Thyroid gland (tissue), 4 donors: ENCODE results near the gene CHL1.

Experiments used
- CTCF ChIP-seq, 6 experiments: fragments of 200-600 bp in 3 of 6; fragments of 450-650 bp in 3 of 6; sonication (generic) in 3 of 6; IDR thresholded peaks; one replicate each; pipeline ENCODE4 v1.5.1; 2016 to 2019; ENCODE audit warnings: antibody characterized with exemption in 6 of 6, mild to moderate bottlenecking in 2 of 6, inconsistent platforms in 1 of 6, moderate library complexity in 1 of 6
- POLR2A ChIP-seq, 2 donors: fragments of 450-650 bp; IDR thresholded peaks; one replicate each; pipeline ENCODE4 v1.6.1; 2017; ENCODE audit warnings: antibody characterized with exemption in 2 of 2, mild to moderate bottlenecking in 2 of 2, moderate library complexity in 1 of 2

- no peak for TF ChIP-seq CTCF (IDR thresholded peaks at IDR 0.05)
- TF ChIP-seq POLR2A (IDR thresholded peaks at IDR 0.05) = no peak
These were observed 244.3 kb downstream of the CHL1 start for GRCh38 chr3:440826-441225.
